HepG2 (cell line): Measurements from ENCODE around the gene DTWD2. TPM values are rescaled to one million over a fixed set of nuclear protein-coding genes. Genes with fewer than 3 reads are reported as not detected.

Experiments used
- HDAC2 ChIP-seq: sonication (generic); formaldehyde crosslinking; IDR thresholded peaks from 2 replicates; pipeline ENCODE4 v1.4.0; 2020; ENCODE audit warnings: missing genetic modification reagents
- HMGXB4 ChIP-seq, 2 experiments: sonication (generic) in 1 of 2; formaldehyde crosslinking in 1 of 2; IDR thresholded peaks; 2 replicates each; pipeline versions ENCODE4 v1.4.0 to v1.6.1; 2018 to 2020; ENCODE audit warnings: missing genetic modification reagents in 2 of 2, borderline replicate concordance in 1 of 2, low read depth in 1 of 2, mild to moderate bottlenecking in 1 of 2, missing biosample characterization in 1 of 2
- KDM3A ChIP-seq: IDR thresholded peaks from 2 replicates; pipeline ENCODE4 v1.6.1; 2018; ENCODE audit warnings: low read depth, missing compliant biosample characterization
- MTF1 ChIP-seq: sonication (generic); formaldehyde crosslinking; IDR thresholded peaks from 2 replicates; pipeline ENCODE4 v1.5.0; 2020; ENCODE audit warnings: missing genetic modification reagents
- RFXAP ChIP-seq: sonication (generic); formaldehyde crosslinking; IDR thresholded peaks from 2 replicates; pipeline ENCODE4 v1.4.0; 2020; ENCODE audit warnings: missing genetic modification reagents, borderline replicate concordance
- ZBTB40 ChIP-seq, 2 experiments: fragments of 450-650 bp in 1 of 2; sonication (generic) in 1 of 2; formaldehyde crosslinking in 1 of 2; IDR thresholded peaks; 2 replicates each; pipeline versions ENCODE4 v1.6.1 to v1.8.0; 2016 to 2022; ENCODE audit warnings: antibody characterized with exemption in 1 of 2, mild to moderate bottlenecking in 1 of 2, missing genetic modification reagents in 1 of 2
- ZC3H13 ChIP-seq: sonication (generic); formaldehyde crosslinking; IDR thresholded peaks from 2 replicates; pipeline ENCODE4 v1.8.1; 2023; ENCODE audit warnings: mild to moderate bottlenecking, missing genetic modification reagents, moderate library complexity
- ZNF34 ChIP-seq: sonication (generic); formaldehyde crosslinking; IDR thresholded peaks from 2 replicates; pipeline ENCODE4 v1.4.0; 2020; ENCODE audit warnings: mild to moderate bottlenecking, missing genetic modification reagents, borderline replicate concordance
- polyA plus RNA-seq, 8 experiments: library from polyadenylated mRNA; depleted of rRNA in 3 of 8; stranded (reverse) in 7 of 8; unstranded in 1 of 8; fragments of >200 nt; fragmentation: Illumina TruSeq in 4 of 8; extraction: Trizol in 4 of 8; gene quantifications; 2 replicates each; pipeline versions ENCODE4 v1.2.1 to v1.2.3, GENCODE V29; 2011 to 2016; ENCODE audit warnings: low read depth in 4 of 8, missing spikeins in 1 of 8, mixed read lengths in 1 of 8; ENCODE audit not compliant: insufficient read depth in 1 of 8
- total RNA-seq, 5 experiments: library from RNA; depleted of rRNA; stranded (reverse); fragments of >200 nt; fragmentation: Illumina TruSeq; extraction: Trizol; gene quantifications; 2 replicates each; pipeline ENCODE4 v1.2.3, GENCODE V29; 2016; ENCODE audit warnings: low read depth in 1 of 5
- TF ChIP-seq, protein P1 (sequence below): sonication (generic); formaldehyde crosslinking; IDR thresholded peaks from 2 replicates; pipeline ENCODE4 v1.9.0; 2022; ENCODE audit warnings: missing genetic modification reagents, mild to moderate bottlenecking, borderline replicate concordance
- TF ChIP-seq, protein P2 (sequence below): IDR thresholded peaks from 2 replicates; pipeline ENCODE4 v1.6.1; 2016; ENCODE audit warnings: low read depth, missing genetic modification reagents, missing compliant biosample characterization

Gene DTWD2
- total and polyA plus RNA-seq, 2 of the 13 experiments (the other 11 are each of a cell fraction or from before 2014, with no cell fraction given): 1.6 to 6.0 TPM

DNA sequence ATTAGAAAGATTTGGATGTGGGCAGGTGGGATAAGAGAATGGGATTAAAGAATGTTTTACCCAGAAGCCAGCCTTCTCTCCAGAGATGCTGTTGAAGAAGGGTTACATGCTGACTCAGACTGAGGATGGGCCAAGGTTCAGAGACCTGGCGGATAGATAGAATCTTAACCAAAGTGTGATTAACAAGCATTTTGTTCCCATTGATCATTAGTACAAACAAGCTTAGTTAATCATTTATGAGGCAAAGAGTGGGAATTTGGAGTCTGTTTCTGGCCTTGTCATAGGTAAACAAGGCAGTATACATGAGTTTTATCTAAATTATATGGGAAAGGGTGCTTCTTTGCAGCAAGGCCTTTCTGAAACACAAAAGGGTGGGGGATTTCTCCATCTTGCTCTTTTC, 20.8 kb upstream of the DTWD2 start (continued):
- no peak for TF ChIP-seq ZBTB40 (IDR thresholded peaks at IDR 0.05)
- TF ChIP-seq ZBTB40 (CRISPR knock-in tag; IDR thresholded peaks at IDR 0.05): no peak
- TF ChIP-seq, protein P1, sequence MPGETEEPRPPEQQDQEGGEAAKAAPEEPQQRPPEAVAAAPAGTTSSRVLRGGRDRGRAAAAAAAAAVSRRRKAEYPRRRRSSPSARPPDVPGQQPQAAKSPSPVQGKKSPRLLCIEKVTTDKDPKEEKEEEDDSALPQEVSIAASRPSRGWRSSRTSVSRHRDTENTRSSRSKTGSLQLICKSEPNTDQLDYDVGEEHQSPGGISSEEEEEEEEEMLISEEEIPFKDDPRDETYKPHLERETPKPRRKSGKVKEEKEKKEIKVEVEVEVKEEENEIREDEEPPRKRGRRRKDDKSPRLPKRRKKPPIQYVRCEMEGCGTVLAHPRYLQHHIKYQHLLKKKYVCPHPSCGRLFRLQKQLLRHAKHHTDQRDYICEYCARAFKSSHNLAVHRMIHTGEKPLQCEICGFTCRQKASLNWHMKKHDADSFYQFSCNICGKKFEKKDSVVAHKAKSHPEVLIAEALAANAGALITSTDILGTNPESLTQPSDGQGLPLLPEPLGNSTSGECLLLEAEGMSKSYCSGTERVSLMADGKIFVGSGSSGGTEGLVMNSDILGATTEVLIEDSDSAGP (CRISPR knock-in tag): no peak
- TF ChIP-seq, protein P2, sequence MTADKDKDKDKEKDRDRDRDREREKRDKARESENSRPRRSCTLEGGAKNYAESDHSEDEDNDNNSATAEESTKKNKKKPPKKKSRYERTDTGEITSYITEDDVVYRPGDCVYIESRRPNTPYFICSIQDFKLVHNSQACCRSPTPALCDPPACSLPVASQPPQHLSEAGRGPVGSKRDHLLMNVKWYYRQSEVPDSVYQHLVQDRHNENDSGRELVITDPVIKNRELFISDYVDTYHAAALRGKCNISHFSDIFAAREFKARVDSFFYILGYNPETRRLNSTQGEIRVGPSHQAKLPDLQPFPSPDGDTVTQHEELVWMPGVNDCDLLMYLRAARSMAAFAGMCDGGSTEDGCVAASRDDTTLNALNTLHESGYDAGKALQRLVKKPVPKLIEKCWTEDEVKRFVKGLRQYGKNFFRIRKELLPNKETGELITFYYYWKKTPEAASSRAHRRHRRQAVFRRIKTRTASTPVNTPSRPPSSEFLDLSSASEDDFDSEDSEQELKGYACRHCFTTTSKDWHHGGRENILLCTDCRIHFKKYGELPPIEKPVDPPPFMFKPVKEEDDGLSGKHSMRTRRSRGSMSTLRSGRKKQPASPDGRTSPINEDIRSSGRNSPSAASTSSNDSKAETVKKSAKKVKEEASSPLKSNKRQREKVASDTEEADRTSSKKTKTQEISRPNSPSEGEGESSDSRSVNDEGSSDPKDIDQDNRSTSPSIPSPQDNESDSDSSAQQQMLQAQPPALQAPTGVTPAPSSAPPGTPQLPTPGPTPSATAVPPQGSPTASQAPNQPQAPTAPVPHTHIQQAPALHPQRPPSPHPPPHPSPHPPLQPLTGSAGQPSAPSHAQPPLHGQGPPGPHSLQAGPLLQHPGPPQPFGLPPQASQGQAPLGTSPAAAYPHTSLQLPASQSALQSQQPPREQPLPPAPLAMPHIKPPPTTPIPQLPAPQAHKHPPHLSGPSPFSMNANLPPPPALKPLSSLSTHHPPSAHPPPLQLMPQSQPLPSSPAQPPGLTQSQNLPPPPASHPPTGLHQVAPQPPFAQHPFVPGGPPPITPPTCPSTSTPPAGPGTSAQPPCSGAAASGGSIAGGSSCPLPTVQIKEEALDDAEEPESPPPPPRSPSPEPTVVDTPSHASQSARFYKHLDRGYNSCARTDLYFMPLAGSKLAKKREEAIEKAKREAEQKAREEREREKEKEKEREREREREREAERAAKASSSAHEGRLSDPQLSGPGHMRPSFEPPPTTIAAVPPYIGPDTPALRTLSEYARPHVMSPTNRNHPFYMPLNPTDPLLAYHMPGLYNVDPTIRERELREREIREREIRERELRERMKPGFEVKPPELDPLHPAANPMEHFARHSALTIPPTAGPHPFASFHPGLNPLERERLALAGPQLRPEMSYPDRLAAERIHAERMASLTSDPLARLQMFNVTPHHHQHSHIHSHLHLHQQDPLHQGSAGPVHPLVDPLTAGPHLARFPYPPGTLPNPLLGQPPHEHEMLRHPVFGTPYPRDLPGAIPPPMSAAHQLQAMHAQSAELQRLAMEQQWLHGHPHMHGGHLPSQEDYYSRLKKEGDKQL: peak; percentile 84; the same call in 1 of the 2 replicates
- TF ChIP-seq HDAC2 (CRISPR knock-in tag): peak; percentile 54; the same call in 1 of the 2 replicates
- no peak for TF ChIP-seq ZNF34
- TF ChIP-seq MTF1 (CRISPR knock-in tag): no peak
- no peak for TF ChIP-seq ZC3H13 (CRISPR knock-in tag)
- no peak for TF ChIP-seq RFXAP
- no peak for TF ChIP-seq HMGXB4 (CRISPR knock-in tag; IDR thresholded peaks at IDR 0.05; ENCODE audit: borderline replicate concordance in 1 of 2, low read depth in 1 of 2)
- no peak for TF ChIP-seq KDM3A (CRISPR knock-in tag)
